Astrocyte (in vitro differentiated cells and primary cell): Measurements from ENCODE around the gene SLC16A6. TPM values are rescaled to one million over a fixed set of nuclear protein-coding genes. Genes with fewer than 3 reads are reported as not detected.
"Not testable (repeated sequence)": the region's sequence is repeated elsewhere in the genome, so short reads cannot be mapped to it uniquely, and the experiment has no call there.

ENCODE experiments used
- DNase-seq: peaks from one replicate; pipeline ENCODE4 v3.0.0-alpha.2; 2010; ENCODE audit warnings: low read depth
- FAIRE-seq: peaks from 2 replicates; lab custom pipeline; 2011; peaks lifted over from hg19 to GRCh38; lab: Jason Lieb, UNC
- H2AFZ ChIP-seq: 2 replicates; pipeline ENCODE4 v1.6.0; 2012; ENCODE audit warnings: low read depth, low read length, inconsistent platforms
- H3K27ac ChIP-seq: 2 replicates; pipeline ENCODE4 v1.5.1; 2011; ENCODE audit warnings: low read depth, low read length, inconsistent platforms
- H3K27me3 ChIP-seq: 2 replicates; pipeline ENCODE4 v1.6.0; 2011; ENCODE audit warnings: low read length, inconsistent platforms; ENCODE audit not compliant: insufficient read depth
- H3K36me3 ChIP-seq: 2 replicates; pipeline ENCODE4 v1.5.1; 2011; ENCODE audit warnings: low read length, inconsistent platforms; ENCODE audit not compliant: insufficient read depth
- H3K4me1 ChIP-seq: 2 replicates; pipeline ENCODE4 v1.5.1; 2011; ENCODE audit warnings: low read length, inconsistent platforms; ENCODE audit not compliant: insufficient read depth
- H3K4me2 ChIP-seq: 2 replicates; pipeline ENCODE4 v1.6.0; 2012; ENCODE audit warnings: low read length, inconsistent platforms
- H3K4me3 ChIP-seq: 2 replicates; pipeline ENCODE4 v1.5.1; 2011; ENCODE audit warnings: low read depth, mild to moderate bottlenecking, low read length, inconsistent platforms; ENCODE audit not compliant: insufficient read depth
- H3K79me2 ChIP-seq: 2 replicates; pipeline ENCODE4 v1.6.0; 2012; ENCODE audit warnings: mild to moderate bottlenecking, low read length, inconsistent platforms; ENCODE audit not compliant: insufficient read depth
- H3K9ac ChIP-seq: 2 replicates; pipeline ENCODE4 v1.6.0; 2012; ENCODE audit warnings: mild to moderate bottlenecking, low read length, inconsistent platforms
- H3K9me3 ChIP-seq: 2 replicates; pipeline ENCODE4 v1.5.1; 2012; ENCODE audit warnings: low read depth, mild to moderate bottlenecking, low read length, inconsistent platforms; ENCODE audit not compliant: insufficient read depth
- H4K20me1 ChIP-seq: 2 replicates; pipeline ENCODE4 v1.6.0; 2012; ENCODE audit warnings: low read length, inconsistent platforms; ENCODE audit not compliant: insufficient read depth
- H3K27ac Mint-ChIP-seq: one replicate; pipeline ENCODE4 v1.8.0; 2021; ENCODE audit warnings: mild to moderate bottlenecking, mixed read lengths; ENCODE audit not compliant: unreplicated experiment
- H3K27me3 Mint-ChIP-seq: one replicate; pipeline ENCODE4 v1.8.0; 2021; ENCODE audit warnings: low read depth, mixed read lengths; ENCODE audit not compliant: unreplicated experiment
- H3K36me3 Mint-ChIP-seq: one replicate; pipeline ENCODE4 v1.8.0; 2021; ENCODE audit warnings: low read depth, mixed read lengths; ENCODE audit not compliant: unreplicated experiment
- H3K4me1 Mint-ChIP-seq: one replicate; pipeline ENCODE4 v1.8.0; 2021; ENCODE audit warnings: low read depth, mixed read lengths; ENCODE audit not compliant: unreplicated experiment
- H3K4me3 Mint-ChIP-seq: one replicate; pipeline ENCODE4 v1.8.0; 2021; ENCODE audit warnings: mild to moderate bottlenecking, moderate library complexity, mixed read lengths; ENCODE audit not compliant: unreplicated experiment
- H3K9me3 Mint-ChIP-seq: one replicate; pipeline ENCODE4 v1.8.0; 2021; ENCODE audit warnings: mild to moderate bottlenecking, mixed read lengths; ENCODE audit not compliant: unreplicated experiment
- CTCF ChIP-seq: IDR thresholded peaks from 2 replicates; pipeline ENCODE4 v1.5.1; 2011; ENCODE audit warnings: low read depth, mild to moderate bottlenecking, inconsistent platforms, low read length, moderate library complexity; ENCODE audit not compliant: insufficient read depth
- EZH2 ChIP-seq: IDR thresholded peaks from 2 replicates; pipeline ENCODE4 v1.6.1; 2012; ENCODE audit warnings: mild to moderate bottlenecking, low read length, inconsistent platforms; ENCODE audit not compliant: insufficient read depth
- total RNA-seq: library from RNA; stranded (reverse); gene quantifications from 2 replicates; pipeline ENCODE4 v1.2.1, GENCODE V29; 2021

SLC16A6 gene
- total RNA-seq, 1 donor from 2014 or later = 0.34 TPM

DNA sequence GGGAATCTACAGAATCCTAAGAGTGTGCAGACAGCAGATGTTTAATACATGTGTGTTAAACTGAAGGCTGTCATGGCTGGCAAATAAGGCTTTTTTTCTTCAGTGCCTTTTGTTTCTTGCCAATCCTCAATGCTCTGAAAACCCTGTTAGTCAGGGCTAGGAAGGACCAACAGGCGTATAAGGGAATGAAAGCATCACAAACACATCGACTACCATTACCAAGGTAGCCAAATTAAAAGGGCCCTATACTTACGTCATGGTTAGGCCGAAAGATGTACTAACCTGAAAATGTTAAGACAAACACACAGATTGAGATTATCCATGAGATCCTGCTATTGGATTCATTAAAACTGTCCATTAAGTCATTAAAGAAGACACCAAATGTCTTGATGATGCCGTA lies 13.1 kb downstream of the SLC16A6 start:
- Mint-ChIP-seq H3K27ac (no peak overlapping the region), H3K9me3 (peaks cover 2% of the 10 kb centered on the region), H3K27me3 (no peaks in the 10 kb centered on the region), H3K4me3 (no peak overlapping the region), H3K36me3 (no peaks in the 10 kb centered on the region), H3K4me1 (no peaks in the 10 kb centered on the region)
- FAIRE-seq = no peak
- Histone ChIP-seq H3K4me1 (no peaks in the 10 kb centered on the region), H2AFZ (no peak overlapping the region), H3K27ac (no peak overlapping the region), H4K20me1 (no peaks in the 10 kb centered on the region), H3K9me3 (peaks cover 7% of the 10 kb centered on the region), H3K36me3 (no peaks in the 10 kb centered on the region), H3K4me2 (no peak overlapping the region), H3K9ac (no peak overlapping the region), H3K79me2 (no peaks in the 10 kb centered on the region), H3K4me3 (no peak overlapping the region), H3K27me3 (no peaks in the 10 kb centered on the region)
- no peak for DNase-seq
- no peak for TF ChIP-seq CTCF

DNA sequence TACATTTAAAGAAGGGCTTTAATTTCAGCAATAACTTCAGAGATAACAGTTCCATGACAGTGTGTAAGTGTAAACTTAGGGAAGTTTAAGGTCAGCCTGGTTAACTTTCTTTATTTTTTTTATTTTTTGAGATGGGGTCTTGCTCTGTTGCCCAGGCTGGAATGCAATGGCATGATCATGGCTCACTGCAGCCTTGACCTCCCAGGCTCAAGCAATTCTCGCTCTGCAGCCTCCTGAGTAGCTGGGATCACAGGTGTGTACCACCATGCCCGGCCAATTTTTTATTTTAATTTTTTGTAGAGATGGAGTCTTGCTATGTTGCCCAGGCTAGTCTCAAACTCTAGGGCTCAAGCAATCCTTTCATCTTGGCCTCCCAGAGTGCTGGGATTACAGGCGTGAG lies 14.6 kb downstream of the SLC16A6 start:
- not testable (repeated sequence) for H2AFZ ChIP-seq, H3K36me3 Mint-ChIP-seq, H3K36me3 ChIP-seq, H3K4me3 Mint-ChIP-seq, DNase-seq, H3K4me1 ChIP-seq, H3K27me3 ChIP-seq, H3K9me3 Mint-ChIP-seq, H3K4me3 ChIP-seq, H4K20me1 ChIP-seq, H3K27me3 Mint-ChIP-seq, H3K9me3 ChIP-seq, H3K4me2 ChIP-seq, H3K27ac ChIP-seq, H3K27ac Mint-ChIP-seq, FAIRE-seq, H3K9ac ChIP-seq, H3K4me1 Mint-ChIP-seq, H3K79me2 ChIP-seq

GRCh38 chr17:68273722-68274121 lies 17.2 kb downstream of the SLC16A6 start:
- Histone ChIP-seq H3K4me3 (no peak overlapping the region), H3K27me3 (no peaks in the 10 kb centered on the region), H3K9me3 (peaks cover 7% of the 10 kb centered on the region), H3K36me3 (no peaks in the 10 kb centered on the region), H3K4me1 (no peaks in the 10 kb centered on the region), H4K20me1 (no peaks in the 10 kb centered on the region), H3K27ac (no peak overlapping the region), H3K4me2 (no peak overlapping the region), H3K9ac (no peak overlapping the region), H3K79me2 (no peaks in the 10 kb centered on the region), H2AFZ (no peak overlapping the region)
- H3K4me3 Mint-ChIP-seq = no peak overlapping the region
- no peaks in the 10 kb centered on the region for H3K9me3 Mint-ChIP-seq
- H3K4me1 Mint-ChIP-seq = no peaks in the 10 kb centered on the region
- FAIRE-seq (no peak), DNase-seq (no peak)
- no peaks in the 10 kb centered on the region for H3K27me3 Mint-ChIP-seq
- no peak overlapping the region for H3K27ac Mint-ChIP-seq
- TF ChIP-seq EZH2 (no peak), CTCF (no peak)
- peaks cover 3% of the 10 kb centered on the region for H3K36me3 Mint-ChIP-seq

DNA sequence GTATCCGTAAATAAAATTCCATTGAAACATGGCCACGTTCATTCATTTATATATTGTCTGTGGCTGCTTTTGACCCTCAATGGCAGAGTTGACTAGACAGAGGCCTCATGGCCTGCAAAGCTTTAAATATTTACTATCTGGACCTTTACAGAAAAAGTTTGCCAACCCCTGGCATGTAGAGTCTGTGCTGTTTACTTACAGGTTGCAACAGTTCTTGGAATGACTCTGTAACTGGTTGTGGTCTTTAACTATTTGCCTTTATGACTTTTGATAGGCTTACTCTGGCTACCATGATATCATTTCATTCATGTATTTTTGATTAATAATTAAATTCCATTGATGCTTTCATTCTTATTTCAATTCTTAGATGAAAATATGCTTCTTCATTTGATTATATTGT lies 25.1 kb downstream of the SLC16A6 start:
- FAIRE-seq, H3K27ac Mint-ChIP-seq, H3K36me3 Mint-ChIP-seq, H3K9me3 ChIP-seq, H3K4me3 ChIP-seq, H3K9me3 Mint-ChIP-seq, H3K4me3 Mint-ChIP-seq, H3K4me2 ChIP-seq, H3K4me1 Mint-ChIP-seq, H3K27me3 ChIP-seq, DNase-seq, H3K9ac ChIP-seq, H3K36me3 ChIP-seq, H3K27ac ChIP-seq, H3K4me1 ChIP-seq, H3K79me2 ChIP-seq, H3K27me3 Mint-ChIP-seq, H4K20me1 ChIP-seq, H2AFZ ChIP-seq: not testable (repeated sequence)
